22Rv1 (cell line): Measurements from ENCODE around the gene FBXO7.

Experiments used
- ZFX ChIP-seq: fragments of 450-650 bp; IDR thresholded peaks from 2 replicates; pipeline ENCODE4 v1.6.1; 2017; ENCODE audit warnings: antibody characterized with exemption, borderline replicate concordance
- TF ChIP-seq, protein P1 (sequence below): fragments of 450-650 bp; IDR thresholded peaks from 2 replicates; pipeline ENCODE4 v1.5.1; 2017; ENCODE audit warnings: mild to moderate bottlenecking

DNA sequence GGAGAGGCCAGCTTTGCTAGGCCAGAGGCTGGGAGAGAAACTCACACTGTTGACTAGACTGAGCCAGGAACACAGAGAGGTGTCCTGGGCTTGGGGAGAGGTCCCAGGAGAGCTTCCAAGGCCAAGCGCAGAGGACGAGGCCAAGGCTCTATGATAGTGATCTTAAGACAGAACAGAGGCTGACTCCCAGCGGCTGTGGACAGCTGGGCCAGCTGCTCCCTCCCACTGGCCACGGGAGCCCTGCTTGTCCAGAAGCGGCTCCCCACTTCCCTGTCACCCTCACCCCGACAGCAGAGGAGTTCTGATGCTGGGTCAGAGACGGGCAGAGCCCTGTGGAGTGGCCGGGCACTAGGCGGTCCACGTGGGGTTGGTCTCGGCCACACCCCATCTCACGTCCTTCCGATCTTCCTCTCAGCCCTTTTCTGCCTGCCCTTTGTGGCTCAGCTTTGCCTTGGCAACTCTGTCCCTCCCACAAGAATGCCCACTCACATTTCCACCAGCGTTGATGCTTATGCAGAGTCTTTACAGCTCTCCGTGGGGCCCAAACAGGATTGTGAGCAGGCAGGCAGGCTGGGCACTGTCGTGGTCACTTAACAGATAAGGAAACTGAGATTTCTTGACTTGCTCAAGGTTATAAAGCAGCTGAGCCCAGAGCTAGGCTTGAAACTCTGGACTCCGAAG, 68.2 kb downstream of the FBXO7 start:
- TF ChIP-seq, protein P1, sequence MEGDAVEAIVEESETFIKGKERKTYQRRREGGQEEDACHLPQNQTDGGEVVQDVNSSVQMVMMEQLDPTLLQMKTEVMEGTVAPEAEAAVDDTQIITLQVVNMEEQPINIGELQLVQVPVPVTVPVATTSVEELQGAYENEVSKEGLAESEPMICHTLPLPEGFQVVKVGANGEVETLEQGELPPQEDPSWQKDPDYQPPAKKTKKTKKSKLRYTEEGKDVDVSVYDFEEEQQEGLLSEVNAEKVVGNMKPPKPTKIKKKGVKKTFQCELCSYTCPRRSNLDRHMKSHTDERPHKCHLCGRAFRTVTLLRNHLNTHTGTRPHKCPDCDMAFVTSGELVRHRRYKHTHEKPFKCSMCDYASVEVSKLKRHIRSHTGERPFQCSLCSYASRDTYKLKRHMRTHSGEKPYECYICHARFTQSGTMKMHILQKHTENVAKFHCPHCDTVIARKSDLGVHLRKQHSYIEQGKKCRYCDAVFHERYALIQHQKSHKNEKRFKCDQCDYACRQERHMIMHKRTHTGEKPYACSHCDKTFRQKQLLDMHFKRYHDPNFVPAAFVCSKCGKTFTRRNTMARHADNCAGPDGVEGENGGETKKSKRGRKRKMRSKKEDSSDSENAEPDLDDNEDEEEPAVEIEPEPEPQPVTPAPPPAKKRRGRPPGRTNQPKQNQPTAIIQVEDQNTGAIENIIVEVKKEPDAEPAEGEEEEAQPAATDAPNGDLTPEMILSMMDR, result no peak
- TF ChIP-seq ZFX, result no peak
